ENCODE data around the gene DSCAML1. TPM values are rescaled to one million over a fixed set of nuclear protein-coding genes. Genes with fewer than 3 reads are reported as not detected.

The DSCAML1 gene
- total RNA-seq, 2 experiments from 2014 or later = 1.4 to 3.1 TPM

- no peaks in the 10 kb centered on the region for H3K27me3 Mint-ChIP-seq
- no peaks in the 10 kb centered on the region for H3K9me3 Mint-ChIP-seq
- H3K27ac Mint-ChIP-seq = no peak overlapping the region
- POLR2A ChIA-PET = no interaction called here
- H3K36me3 Mint-ChIP-seq = no peaks in the 10 kb centered on the region
- H3K4me1 Mint-ChIP-seq = no peaks in the 10 kb centered on the region
- DNase-seq (no peak), ATAC-seq (ENCODE audit: low read depth) (no peak)
- H3K4me3 Mint-ChIP-seq = no peak overlapping the region
Observed at GRCh38 chr11:117519590-117519989, 277.4 kb downstream of the DSCAML1 start.

GRCh38 chr11:117519170-117519569 lies 277.8 kb downstream of the DSCAML1 start:
- ATAC-seq (ENCODE audit: low read depth) = no peak

GRCh38 chr11:117518455-117518854 lies 278.6 kb downstream of the DSCAML1 start:
- H3K36me3 Mint-ChIP-seq = no peaks in the 10 kb centered on the region
- no peak for ATAC-seq (ENCODE audit: low read depth)
- POLR2A ChIA-PET = no interaction called here
- H3K4me1 Mint-ChIP-seq = no peaks in the 10 kb centered on the region
- no peak for DNase-seq
- H3K27ac Mint-ChIP-seq = no peak overlapping the region
- H3K4me3 Mint-ChIP-seq = no peak overlapping the region
- no peaks in the 10 kb centered on the region for H3K9me3 Mint-ChIP-seq
- H3K27me3 Mint-ChIP-seq = no peaks in the 10 kb centered on the region

More at GRCh38 chr11:117519170-117519569, 277.8 kb downstream of the DSCAML1 start:
- no peak overlapping the region for H3K4me3 Mint-ChIP-seq
- POLR2A ChIA-PET = no interaction called here
- DNase-seq = no peak
- H3K27ac Mint-ChIP-seq = no peak overlapping the region
- H3K36me3 Mint-ChIP-seq = no peaks in the 10 kb centered on the region
- H3K9me3 Mint-ChIP-seq = no peaks in the 10 kb centered on the region
- H3K27me3 Mint-ChIP-seq = no peaks in the 10 kb centered on the region
- H3K4me1 Mint-ChIP-seq = no peaks in the 10 kb centered on the region

- Mint-ChIP-seq H3K9me3 (no peaks in the 10 kb centered on the region), H3K27ac (no peak overlapping the region), H3K27me3 (no peaks in the 10 kb centered on the region), H3K4me1 (no peaks in the 10 kb centered on the region), H3K4me3 (no peak overlapping the region), H3K36me3 (no peaks in the 10 kb centered on the region)
- no peak for DNase-seq
- POLR2A ChIA-PET = no interaction called here
- no peak for ATAC-seq (ENCODE audit: low read depth)
Observed at GRCh38 chr11:117517097-117517496, 279.9 kb downstream of the DSCAML1 start.

- H3K27me3 Mint-ChIP-seq = no peaks in the 10 kb centered on the region
- DNase-seq (no peak), ATAC-seq (ENCODE audit: low read depth) (no peak)
- H3K4me1 Mint-ChIP-seq = no peaks in the 10 kb centered on the region
- H3K9me3 Mint-ChIP-seq = no peaks in the 10 kb centered on the region
- no peaks in the 10 kb centered on the region for H3K36me3 Mint-ChIP-seq
- H3K4me3 Mint-ChIP-seq = no peak overlapping the region
- H3K27ac Mint-ChIP-seq = no peak overlapping the region
- POLR2A ChIA-PET = no interaction called here
Observed at GRCh38 chr11:117515892-117516787, 280.9 kb downstream of the DSCAML1 start.

- DNase-seq = no peak
- no peaks in the 10 kb centered on the region for H3K4me1 Mint-ChIP-seq
- H3K27me3 Mint-ChIP-seq = no peaks in the 10 kb centered on the region
- H3K4me3 Mint-ChIP-seq = no peak overlapping the region
- no peaks in the 10 kb centered on the region for H3K9me3 Mint-ChIP-seq
- no peak for ATAC-seq (ENCODE audit: low read depth)
- no peaks in the 10 kb centered on the region for H3K36me3 Mint-ChIP-seq
- no peak overlapping the region for H3K27ac Mint-ChIP-seq
- POLR2A ChIA-PET = no interaction called here
Observed at GRCh38 chr11:117514256-117514655, 282.8 kb downstream of the DSCAML1 start.

- Mint-ChIP-seq H3K9me3 (no peaks in the 10 kb centered on the region), H3K4me3 (no peak overlapping the region), H3K27ac (no peak overlapping the region), H3K4me1 (no peaks in the 10 kb centered on the region), H3K36me3 (no peaks in the 10 kb centered on the region), H3K27me3 (no peaks in the 10 kb centered on the region)
- POLR2A ChIA-PET = no interaction called here
- DNase-seq = no peak
- ATAC-seq (ENCODE audit: low read depth) = no peak
Observed at GRCh38 chr11:117513666-117514065, 283.4 kb downstream of the DSCAML1 start.

GRCh38 chr11:117511931-117512539 lies 285.0 kb downstream of the DSCAML1 start:
- Mint-ChIP-seq H3K27ac (no peak overlapping the region), H3K4me3 (no peak overlapping the region), H3K27me3 (no peaks in the 10 kb centered on the region)

GRCh38 chr11:117511483-117511930 lies 285.5 kb downstream of the DSCAML1 start:
- Mint-ChIP-seq H3K4me1 (no peaks in the 10 kb centered on the region), H3K36me3 (no peaks in the 10 kb centered on the region), H3K27me3 (no peaks in the 10 kb centered on the region), H3K27ac (no peak overlapping the region), H3K9me3 (no peaks in the 10 kb centered on the region), H3K4me3 (no peak overlapping the region)
- POLR2A ChIA-PET = no interaction called here
- DNase-seq (no peak), ATAC-seq (ENCODE audit: low read depth) (no peak)

More at GRCh38 chr11:117511931-117512539, 285.0 kb downstream of the DSCAML1 start:
- no peak for DNase-seq
- Mint-ChIP-seq H3K9me3 (no peaks in the 10 kb centered on the region), H3K36me3 (no peaks in the 10 kb centered on the region), H3K4me1 (no peaks in the 10 kb centered on the region)
- POLR2A ChIA-PET = no interaction called here
- no peak for ATAC-seq (ENCODE audit: low read depth)

GRCh38 chr11:117510646-117511045 lies 286.4 kb downstream of the DSCAML1 start:
- no peaks in the 10 kb centered on the region for H3K27me3 Mint-ChIP-seq

GRCh38 chr11:117509543-117509942 lies 287.5 kb downstream of the DSCAML1 start:
- ATAC-seq (ENCODE audit: low read depth) (no peak), DNase-seq (no peak)
- Mint-ChIP-seq H3K9me3 (no peaks in the 10 kb centered on the region), H3K27me3 (no peaks in the 10 kb centered on the region), H3K4me1 (no peaks in the 10 kb centered on the region), H3K27ac (no peak overlapping the region), H3K4me3 (no peak overlapping the region), H3K36me3 (no peaks in the 10 kb centered on the region)
- POLR2A ChIA-PET = no interaction called here

More at GRCh38 chr11:117510646-117511045, 286.4 kb downstream of the DSCAML1 start:
- ATAC-seq (ENCODE audit: low read depth) (no peak), DNase-seq (no peak)
- no peaks in the 10 kb centered on the region for H3K9me3 Mint-ChIP-seq
- H3K4me1 Mint-ChIP-seq = no peaks in the 10 kb centered on the region
- POLR2A ChIA-PET = no interaction called here
- no peak overlapping the region for H3K27ac Mint-ChIP-seq
- H3K4me3 Mint-ChIP-seq = no peak overlapping the region
- no peaks in the 10 kb centered on the region for H3K36me3 Mint-ChIP-seq

GRCh38 chr11:117506971-117507370 lies 290.0 kb downstream of the DSCAML1 start:
- Mint-ChIP-seq H3K4me3 (no peak overlapping the region), H3K27ac (no peak overlapping the region), H3K36me3 (no peaks in the 10 kb centered on the region), H3K4me1 (no peaks in the 10 kb centered on the region), H3K27me3 (no peaks in the 10 kb centered on the region), H3K9me3 (no peaks in the 10 kb centered on the region)
- ATAC-seq (ENCODE audit: low read depth) (no peak), DNase-seq (no peak)
- POLR2A ChIA-PET = no interaction called here

GRCh38 chr11:117505285-117505970 lies 291.6 kb downstream of the DSCAML1 start:
- POLR2A ChIA-PET = no interaction called here
- Mint-ChIP-seq H3K4me1 (no peaks in the 10 kb centered on the region), H3K27me3 (peaks cover 2% of the 10 kb centered on the region), H3K36me3 (no peaks in the 10 kb centered on the region), H3K4me3 (no peak overlapping the region), H3K27ac (no peak overlapping the region), H3K9me3 (no peaks in the 10 kb centered on the region)
- DNase-seq = no peak
- ATAC-seq (ENCODE audit: low read depth) = no peak

GRCh38 chr11:117502779-117503100 lies 294.3 kb downstream of the DSCAML1 start:
- Mint-ChIP-seq H3K4me1 (no peaks in the 10 kb centered on the region), H3K27ac (no peak overlapping the region), H3K9me3 (no peaks in the 10 kb centered on the region), H3K27me3 (peaks cover 2% of the 10 kb centered on the region), H3K36me3 (no peaks in the 10 kb centered on the region), H3K4me3 (no peak overlapping the region)
- POLR2A ChIA-PET = no interaction called here
- ATAC-seq (ENCODE audit: low read depth) (no peak), DNase-seq (no peak)

All from activated naive CD8-positive, alpha-beta T cell treated with anti-CD3 and anti-CD28 coated beads, Interleukin-2, amount 10 ng/mL, durations not matched to agents 7 days and 5 days (primary cell).